GM21737 (cell line): ENCODE data around the gene C9orf85.
"Not testable (repeated sequence)": the region's sequence is repeated elsewhere in the genome, so short reads cannot be mapped to it uniquely, and the experiment has no call there.

Source experiments
- ATAC-seq: cut with Tn5 transposase; IDR thresholded peaks from one replicate; pipeline ENCODE4 v1.9.1; 2021; ENCODE audit warnings: mild to moderate bottlenecking, moderate library complexity; ENCODE audit not compliant: unreplicated experiment

Gene C9orf85

GRCh38 chr9:71911061-71911907, at the start of gene C9orf85, which contains the start of gene ABHD17B:
C9orf85 (plus strand) TSS chr9:71911639; CDS start chr9:71911735, 96 bp downstream.
ABHD17B (minus strand) TSS chr9:71911193; CDS start chr9:71875080, 36,113 bp downstream.
- ATAC-seq: peak; percentile 91

- no peak for ATAC-seq
Measured at GRCh38 chr9:71863631-71864030, 47.8 kb upstream of the C9orf85 start.

- no peak for ATAC-seq
Measured at GRCh38 chr9:71875345-71875744, 36.1 kb upstream of the C9orf85 start.

- ATAC-seq: no peak
Measured at GRCh38 chr9:71876106-71876505, 35.3 kb upstream of the C9orf85 start.

GRCh38 chr9:71876829-71877228, 34.6 kb upstream of the C9orf85 start:
- no peak for ATAC-seq

- no peak for ATAC-seq
Measured at GRCh38 chr9:71878327-71879274, 32.8 kb upstream of the C9orf85 start.

GRCh38 chr9:71879644-71880174, 31.7 kb upstream of the C9orf85 start:
- ATAC-seq: no peak

GRCh38 chr9:71884005-71884404, 27.4 kb upstream of the C9orf85 start:
- no peak for ATAC-seq

GRCh38 chr9:71885467-71885866, 26.0 kb upstream of the C9orf85 start:
- no peak for ATAC-seq

- ATAC-seq: no peak
Measured at GRCh38 chr9:71886015-71886414, 25.4 kb upstream of the C9orf85 start.

GRCh38 chr9:71886541-71886940, 24.9 kb upstream of the C9orf85 start:
- ATAC-seq: no peak

- no peak for ATAC-seq
Measured at GRCh38 chr9:71887362-71887761, 24.1 kb upstream of the C9orf85 start.

- ATAC-seq: no peak
Measured at GRCh38 chr9:71890042-71890679, 21.3 kb upstream of the C9orf85 start.

- no peak for ATAC-seq
Measured at GRCh38 chr9:71891557-71892189, 19.8 kb upstream of the C9orf85 start.

- ATAC-seq: peak; percentile 40
Measured at GRCh38 chr9:71895117-71895516, 16.3 kb upstream of the C9orf85 start.

- no peak for ATAC-seq
Measured at GRCh38 chr9:71895955-71896354, 15.5 kb upstream of the C9orf85 start.

- ATAC-seq: no peak
Measured at GRCh38 chr9:71896761-71897160, 14.7 kb upstream of the C9orf85 start.

- peak; percentile 53 for ATAC-seq
Measured at GRCh38 chr9:71897577-71897976, 13.9 kb upstream of the C9orf85 start.

GRCh38 chr9:71898756-71899155, 12.7 kb upstream of the C9orf85 start:
- not testable (repeated sequence) for ATAC-seq
